ENCODE results near the gene SMR3B. TPM values are rescaled to one million over a fixed set of nuclear protein-coding genes. Genes with fewer than 3 reads are reported as not detected.

The SMR3B gene
- total RNA-seq, 1 experiment from 2014 or later, result not detected

GRCh38 chr4:70360460-70360859 is 22.5 kb upstream of the SMR3B start, which contains the start of gene SMR3A:
Gene SMR3A, plus strand, starts transcription at chr4:70360760. Its CDS starts 1,356 bp downstream, at chr4:70362116.
- ATAC-seq, result no peak
- Histone ChIP-seq H3K36me3 (ENCODE audit: control insufficient read depth, insufficient read depth, low read length) (no peaks in the 10 kb centered on the region; the same call in 1 of the 2 replicates), H3K4me3 (ENCODE audit: low read depth in 2 of 2, low read length in 2 of 2) (no peak within 1 kb of the TSS), H3K27me3 (ENCODE audit: control insufficient read depth, insufficient read depth, low read length) (no peaks in the 10 kb centered on the region), H3K4me1 (ENCODE audit: control insufficient read depth, insufficient read depth, low read length) (no peaks in the 10 kb centered on the region), H3K9me3 (ENCODE audit: control insufficient read depth, insufficient read depth, low read depth, low read length) (no peaks in the 10 kb centered on the region), H3K27ac (ENCODE audit: low read length) (no peak within 1 kb of the TSS)
- ChIA-PET CTCF (no interaction called here), POLR2A (no interaction called here)
- no TSS peak for BruUV-seq (replicated peaks)
- intact Hi-C loops (cut with micrococcal nuclease; ENCODE audit: unreplicated experiment) (no loop called here), in situ Hi-C loops (cut with HindIII; ENCODE audit: low pct_unique_long_range_greater_than_20kb, low sequenced_read_pairs) (no loop called here)
- TF ChIP-seq REST (IDR thresholded peaks at IDR 0.05; ENCODE audit: insufficient read depth in 1 of 2, low read depth in 2 of 2, low read length in 1 of 2) (no peak), POLR2AphosphoS5 (IDR thresholded peaks at IDR 0.05; ENCODE audit: low read depth, low read length) (no peak), CTCF (IDR thresholded peaks at IDR 0.05) (no peak), SIN3A (IDR thresholded peaks at IDR 0.05; ENCODE audit: borderline replicate concordance, insufficient read depth, low read depth, low read length) (no peak), TCF7L2 (IDR thresholded peaks at IDR 0.05; ENCODE audit: low read depth, low read length) (no peak)
- DNase-seq (ENCODE audit: low read depth, low spot score), result no peak

GRCh38 chr4:70364002-70364401 is 18.9 kb upstream of the SMR3B start:
- no peak for TF ChIP-seq CTCF (IDR thresholded peaks at IDR 0.05)
- no peak for TF ChIP-seq POLR2AphosphoS5 (IDR thresholded peaks at IDR 0.05; ENCODE audit: low read depth, low read length)
- no peak for TF ChIP-seq SIN3A (IDR thresholded peaks at IDR 0.05; ENCODE audit: borderline replicate concordance, insufficient read depth, low read depth, low read length)
- ATAC-seq, result no peak
- no peaks in the 10 kb centered on the region for H3K4me1 ChIP-seq (ENCODE audit: control insufficient read depth, insufficient read depth, low read length)
- no TSS peak for BruUV-seq (replicated peaks)
- no peaks in the 10 kb centered on the region; the same call in 1 of the 2 replicates for H3K36me3 ChIP-seq (ENCODE audit: control insufficient read depth, insufficient read depth, low read length)
- ChIA-PET POLR2A (no interaction called here), CTCF (no interaction called here)
- DNase-seq (ENCODE audit: low read depth, low spot score), result no peak
- H3K27ac ChIP-seq (ENCODE audit: low read length), result no peak overlapping the region
- in situ Hi-C loops (cut with HindIII; ENCODE audit: low pct_unique_long_range_greater_than_20kb, low sequenced_read_pairs) (no loop called here), intact Hi-C loops (cut with micrococcal nuclease; ENCODE audit: unreplicated experiment) (no loop called here)
- no peaks in the 10 kb centered on the region for H3K27me3 ChIP-seq (ENCODE audit: control insufficient read depth, insufficient read depth, low read length)
- H3K9me3 ChIP-seq (ENCODE audit: control insufficient read depth, insufficient read depth, low read depth, low read length), result no peaks in the 10 kb centered on the region
- no peak overlapping the region for H3K4me3 ChIP-seq (ENCODE audit: low read depth in 2 of 2, low read length in 2 of 2)

Measured in Panc1 (cell line).